Amniotic epithelial cell (primary cell): ENCODE results near the gene ERGIC2.

ENCODE experiments used
- DNase-seq: peaks from one replicate; pipeline ENCODE4 v3.0.0-alpha.2; 2010; ENCODE audit warnings: low read depth

The ERGIC2 gene

GRCh38 chr12:29374913-29375312 lies 6.1 kb downstream of the ERGIC2 start:
- DNase-seq = peak; percentile 20

GRCh38 chr12:29374012-29374411 lies 7.0 kb downstream of the ERGIC2 start:
- no peak for DNase-seq

GRCh38 chr12:29365091-29365490 lies 15.9 kb downstream of the ERGIC2 start:
- no peak for DNase-seq

GRCh38 chr12:29354954-29355353 lies 26.0 kb downstream of the ERGIC2 start:
- no peak for DNase-seq

- DNase-seq = peak; percentile 77
Observed at GRCh38 chr12:29350080-29350479, 30.9 kb downstream of the ERGIC2 start.

- peak; percentile 17 for DNase-seq
Observed at GRCh38 chr12:29346769-29347421, 34.1 kb downstream of the ERGIC2 start.

GRCh38 chr12:29343022-29343799 lies 37.8 kb downstream of the ERGIC2 start:
- DNase-seq = no peak

- DNase-seq = no peak
Observed at GRCh38 chr12:29337325-29337724, 43.6 kb downstream of the ERGIC2 start.

GRCh38 chr12:29334937-29335336 lies 46.0 kb downstream of the ERGIC2 start:
- peak; percentile 8 for DNase-seq

GRCh38 chr12:29333178-29333577 lies 47.8 kb downstream of the ERGIC2 start:
- peak; percentile 84 for DNase-seq

GRCh38 chr12:29329411-29329810 lies 51.6 kb downstream of the ERGIC2 start:
- DNase-seq = no peak

- no peak for DNase-seq
Observed at GRCh38 chr12:29322157-29322556, 58.8 kb downstream of the ERGIC2 start.

GRCh38 chr12:29320295-29321085 lies 60.5 kb downstream of the ERGIC2 start:
- peak; percentile 97 for DNase-seq

GRCh38 chr12:29317556-29318363 lies 63.2 kb downstream of the ERGIC2 start:
- DNase-seq = peak; percentile 16

GRCh38 chr12:29316752-29317151 lies 64.2 kb downstream of the ERGIC2 start:
- peak; percentile 29 for DNase-seq

- no peak for DNase-seq
Observed at GRCh38 chr12:29314416-29314815, 66.6 kb downstream of the ERGIC2 start.

GRCh38 chr12:29310899-29311298 lies 70.1 kb downstream of the ERGIC2 start:
- DNase-seq = no peak

- DNase-seq = peak; percentile 47
Observed at GRCh38 chr12:29309320-29309902, 71.6 kb downstream of the ERGIC2 start.

GRCh38 chr12:29306682-29307081 lies 74.3 kb downstream of the ERGIC2 start:
- DNase-seq = no peak

GRCh38 chr12:29306266-29306665 lies 74.7 kb downstream of the ERGIC2 start:
- DNase-seq = no peak

GRCh38 chr12:29304388-29304787 lies 76.6 kb downstream of the ERGIC2 start:
- no peak for DNase-seq

GRCh38 chr12:29301114-29301513 lies 79.9 kb downstream of the ERGIC2 start:
- DNase-seq = no peak
